Superior temporal gyrus (tissue), 1 donor: ENCODE data around the gene KATNAL1.
"Not testable (repeated sequence)": the region's sequence is repeated elsewhere in the genome, so short reads cannot be mapped to it uniquely, and the experiment has no call there.

Experiments
- DNase-seq: peaks from one replicate; pipeline ENCODE4 v3.0.0-alpha.2; 2016; ENCODE audit errors: extremely low spot score

The KATNAL1 gene

GRCh38 chr13:30211745-30212144 lies 95.6 kb downstream of the KATNAL1 start:
- DNase-seq, result no peak

DNA sequence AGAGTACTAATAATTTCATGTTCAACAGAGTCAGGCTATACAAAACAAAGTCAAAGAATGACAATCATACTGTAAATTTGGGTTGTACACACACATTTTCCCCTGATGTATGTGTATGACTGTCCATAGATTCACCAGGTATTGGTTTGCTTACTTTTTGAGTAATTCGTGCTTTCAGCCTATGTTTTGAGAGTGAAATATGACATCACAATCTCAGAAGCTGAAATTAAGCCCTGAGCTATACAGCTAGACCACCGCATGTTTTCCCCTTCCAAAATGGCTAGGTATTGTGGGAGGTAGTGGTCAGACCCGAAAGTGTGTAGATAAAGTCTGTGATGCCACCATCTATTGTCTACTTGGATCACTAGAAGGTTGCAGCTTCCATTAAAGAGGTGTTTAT lies 102.8 kb downstream of the KATNAL1 start:
- no peak for DNase-seq

DNA sequence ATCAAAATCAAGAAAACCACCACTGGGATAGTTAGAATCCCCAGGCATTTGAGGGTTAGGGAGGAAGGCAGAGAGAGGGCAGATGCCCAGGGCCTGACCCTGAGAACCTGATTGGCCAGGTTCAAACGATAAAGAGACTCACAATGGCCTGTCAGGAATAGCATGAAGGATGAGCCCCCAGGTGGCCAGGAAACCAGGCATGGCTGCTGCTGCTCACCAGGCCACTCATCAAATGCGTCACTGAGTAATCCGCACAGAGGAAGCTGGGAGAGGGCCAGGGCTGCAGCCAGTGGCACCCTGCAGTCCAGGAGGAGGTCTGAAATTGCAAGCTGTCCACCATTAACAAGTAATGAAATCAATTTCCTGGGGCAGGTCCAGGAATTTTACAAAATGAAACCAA lies 111.3 kb downstream of the KATNAL1 start:
- no peak for DNase-seq

- no peak for DNase-seq
Measured at GRCh38 chr13:30194906-30195305, 112.4 kb downstream of the KATNAL1 start.

DNA sequence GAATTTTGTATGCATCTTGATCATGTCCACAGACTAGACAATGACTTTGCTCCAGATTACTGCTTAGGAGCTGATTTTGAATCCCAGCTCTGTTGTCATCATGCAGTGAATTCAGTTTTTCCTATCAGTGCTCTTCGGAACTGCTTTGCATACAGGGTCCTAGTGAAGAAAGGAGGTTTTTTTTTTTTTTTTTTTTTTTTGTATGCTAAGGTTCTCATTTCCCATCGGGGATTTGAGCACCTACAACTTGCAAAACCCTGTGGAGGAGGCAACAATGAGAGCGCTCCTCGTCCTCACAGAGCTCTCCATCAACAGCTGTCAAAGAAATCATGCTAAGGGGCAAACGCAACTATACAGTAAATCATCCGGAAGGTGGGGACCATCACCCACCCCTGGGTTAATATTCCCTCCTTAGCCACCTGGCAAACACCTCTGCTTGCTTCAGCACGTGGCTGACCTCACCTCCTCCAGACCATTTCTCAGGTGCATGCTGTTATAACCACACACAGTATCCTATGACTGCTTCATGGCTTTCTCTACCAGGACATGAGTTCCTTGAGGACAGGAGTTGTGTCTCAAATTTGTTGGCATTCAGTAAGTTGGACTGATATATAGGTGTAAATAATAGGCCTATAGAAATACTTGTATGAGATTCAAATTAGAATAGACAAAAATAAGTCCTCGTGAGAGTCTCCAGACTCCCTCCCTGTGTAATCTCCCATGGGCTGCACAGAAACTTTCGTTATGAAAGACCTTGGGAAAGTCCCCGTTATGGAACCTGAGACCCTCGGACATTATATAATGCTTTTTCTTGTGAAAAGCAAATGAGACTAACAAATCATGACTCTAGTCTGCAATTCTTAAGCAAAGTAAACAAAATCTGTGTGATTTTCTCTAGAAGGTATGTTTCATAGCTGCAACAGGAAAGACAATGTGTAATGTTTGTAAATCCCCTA lies 113.8 kb downstream of the KATNAL1 start:
- DNase-seq, result no peak

DNA sequence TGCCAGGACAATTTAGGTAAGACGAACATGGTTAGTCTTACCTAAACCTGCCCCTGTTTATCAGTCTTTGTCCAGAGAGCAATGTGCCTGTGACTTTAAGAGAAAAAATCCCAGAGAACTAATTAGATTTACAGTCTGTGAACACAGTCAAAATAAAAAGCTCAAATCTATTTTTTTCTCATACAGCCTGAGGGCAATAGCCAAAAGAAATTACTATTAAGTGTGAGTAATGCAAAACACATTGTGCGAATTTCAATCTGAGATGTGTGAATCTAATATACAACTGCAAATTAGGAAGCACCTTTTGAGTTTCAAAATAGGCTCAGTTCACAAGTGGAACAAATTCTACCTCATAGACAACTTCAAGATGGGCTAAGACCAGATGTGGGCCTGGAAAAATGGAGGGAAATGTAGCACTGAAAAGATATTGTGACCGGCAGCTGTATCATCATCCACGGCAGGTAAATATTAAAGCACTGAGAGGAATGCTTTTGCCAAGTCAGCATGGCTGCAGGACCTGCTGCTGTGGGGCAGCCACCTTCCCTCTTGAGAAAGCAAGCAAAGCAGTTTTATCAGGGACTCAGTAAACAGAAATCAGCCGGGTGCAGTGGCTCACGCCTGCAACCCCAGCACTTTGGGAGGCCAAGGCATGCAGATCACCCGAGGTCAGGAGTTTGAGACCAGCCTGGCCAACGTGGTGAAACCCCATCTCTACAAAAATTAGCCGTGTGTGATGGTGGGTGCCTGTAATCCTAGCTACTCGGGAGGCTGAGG lies 114.8 kb downstream of the KATNAL1 start:
- no peak for DNase-seq

DNA sequence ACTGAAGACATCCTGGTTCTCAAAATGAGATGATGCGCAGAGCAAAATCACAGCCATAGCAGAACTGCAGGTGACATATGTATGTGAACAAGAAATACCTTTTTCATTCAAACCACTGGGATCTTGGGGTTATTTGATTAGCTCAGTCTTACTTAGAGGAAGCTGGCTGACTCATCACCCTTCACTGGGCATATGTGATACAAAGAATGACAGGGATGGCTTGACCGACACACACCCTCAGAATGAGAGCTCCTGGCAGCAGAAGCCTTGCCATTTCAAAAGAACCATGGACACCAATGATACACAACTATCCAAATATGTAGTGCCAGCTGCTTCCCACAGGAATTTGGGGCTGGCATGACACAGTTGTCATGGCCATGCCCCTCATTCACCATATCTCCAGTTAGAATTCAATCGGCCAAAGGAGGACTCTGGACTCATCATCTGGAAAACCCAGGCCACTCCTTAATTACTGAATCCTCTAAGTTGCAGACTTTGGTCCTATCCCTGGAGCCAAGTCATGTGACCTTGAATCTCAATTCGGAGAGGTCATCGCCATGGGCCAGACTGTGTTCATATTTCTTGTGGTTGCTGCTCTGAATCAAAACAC lies 115.8 kb downstream of the KATNAL1 start:
- DNase-seq, result no peak

GRCh38 chr13:30186634-30187415 lies 120.5 kb downstream of the KATNAL1 start:
- no peak for DNase-seq

DNA sequence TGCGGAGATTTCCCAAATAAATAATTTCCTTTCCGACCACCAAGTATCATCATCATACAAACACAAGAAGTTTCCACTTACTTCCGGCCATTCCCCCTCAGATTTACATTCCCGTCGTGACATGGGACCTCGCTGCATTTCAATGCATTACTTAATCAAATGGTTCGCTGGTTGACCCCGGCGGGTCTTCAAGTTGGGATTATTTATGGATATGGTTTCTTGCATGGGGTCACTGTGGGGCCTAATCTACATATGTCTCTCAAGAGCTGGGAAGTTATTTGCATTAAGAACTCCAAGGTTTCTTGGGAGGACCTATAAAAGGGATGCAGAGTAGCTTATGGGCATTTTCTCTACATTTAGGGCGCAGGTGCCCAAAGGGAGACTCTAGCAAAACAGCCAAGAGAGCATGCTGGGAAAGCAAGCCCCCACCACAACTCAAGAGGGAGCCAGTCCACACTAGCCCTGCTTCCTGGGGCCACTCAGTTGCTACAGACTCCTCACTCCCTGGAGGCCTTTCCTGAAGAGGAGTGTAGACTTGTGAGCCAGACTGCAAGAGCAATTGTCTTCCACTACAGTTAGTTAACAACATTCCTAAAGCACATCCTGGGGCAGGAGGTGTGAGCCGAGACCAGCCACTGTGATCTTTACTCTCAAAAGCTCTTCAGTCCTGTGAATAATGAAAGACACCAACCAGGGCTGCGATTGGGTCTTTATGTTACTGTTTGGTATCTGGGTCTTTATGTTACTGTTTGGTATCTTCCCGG lies 125.3 kb downstream of the KATNAL1 start:
- DNase-seq, result no peak

DNA sequence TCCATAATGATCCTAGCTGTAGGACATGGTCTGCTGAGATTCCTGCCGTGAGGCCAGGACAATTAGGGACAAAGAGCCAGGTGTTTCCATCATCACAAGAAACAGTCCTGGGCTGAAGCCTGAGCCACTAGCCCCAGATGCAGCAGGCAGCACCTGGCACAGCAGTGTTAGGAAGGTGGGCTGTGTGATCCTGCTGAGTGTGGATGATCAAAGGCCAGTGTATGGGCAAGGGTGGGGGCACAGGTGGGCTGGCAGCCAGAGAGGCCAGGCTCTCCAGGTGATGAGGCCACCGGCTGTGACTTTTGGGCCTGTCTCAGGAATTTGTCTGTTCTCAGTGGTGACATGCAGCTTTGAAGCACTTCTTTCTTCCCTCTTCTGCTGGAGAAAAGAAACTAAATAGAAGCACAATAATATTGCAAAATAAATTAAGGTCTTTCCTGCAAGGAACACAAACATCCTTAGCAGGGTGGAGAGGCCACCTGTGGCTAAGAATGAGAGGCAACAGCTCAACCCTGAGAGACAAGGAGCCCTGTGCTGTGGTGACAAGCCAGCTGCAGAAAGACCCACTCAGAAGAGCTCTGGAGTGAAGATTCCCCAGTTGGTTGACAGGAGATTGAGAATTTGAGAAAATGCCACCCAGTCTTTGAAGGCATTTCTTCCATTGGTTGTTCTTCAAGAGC lies 127.6 kb downstream of the KATNAL1 start:
- DNase-seq, result no peak

DNA sequence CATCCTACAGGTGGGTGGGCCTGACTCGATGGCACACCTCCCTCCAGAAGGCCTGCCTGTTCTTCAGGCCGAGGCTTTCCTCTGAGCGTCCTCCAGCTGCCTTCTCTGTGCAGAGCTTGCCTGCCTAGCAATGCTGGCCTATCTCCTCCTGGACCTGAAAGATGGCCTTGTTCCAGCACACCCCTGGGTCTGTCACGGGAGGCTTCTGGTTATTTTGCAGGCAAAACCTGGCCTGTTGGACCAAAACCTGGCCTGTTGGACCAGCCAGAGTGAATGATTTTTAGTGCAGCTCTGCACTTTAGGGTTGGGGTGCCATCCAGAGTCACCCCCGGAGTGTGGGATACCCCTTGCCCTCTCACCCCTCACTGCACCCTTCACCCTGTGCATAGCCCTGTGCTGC lies 128.4 kb downstream of the KATNAL1 start:
- DNase-seq, result no peak

DNA sequence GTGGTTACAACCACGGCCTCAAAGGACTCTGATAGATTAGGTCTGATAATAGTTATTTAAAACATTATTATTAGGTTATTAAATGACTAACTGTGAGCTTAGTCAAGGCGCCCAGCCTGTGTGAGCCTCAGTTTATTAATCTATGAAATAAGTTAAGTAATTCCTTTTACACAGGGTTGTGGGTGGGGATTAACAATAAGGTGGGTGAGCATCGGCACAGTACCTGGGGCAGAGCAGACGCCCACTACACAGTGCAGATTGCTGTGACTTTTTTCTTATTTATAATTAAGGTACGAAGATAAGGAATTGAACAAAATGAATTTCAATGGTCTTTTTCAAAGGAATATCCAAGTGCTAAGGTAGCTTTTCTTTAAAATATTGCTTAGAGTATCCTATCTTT lies 132.2 kb downstream of the KATNAL1 start:
- DNase-seq, result no peak

DNA sequence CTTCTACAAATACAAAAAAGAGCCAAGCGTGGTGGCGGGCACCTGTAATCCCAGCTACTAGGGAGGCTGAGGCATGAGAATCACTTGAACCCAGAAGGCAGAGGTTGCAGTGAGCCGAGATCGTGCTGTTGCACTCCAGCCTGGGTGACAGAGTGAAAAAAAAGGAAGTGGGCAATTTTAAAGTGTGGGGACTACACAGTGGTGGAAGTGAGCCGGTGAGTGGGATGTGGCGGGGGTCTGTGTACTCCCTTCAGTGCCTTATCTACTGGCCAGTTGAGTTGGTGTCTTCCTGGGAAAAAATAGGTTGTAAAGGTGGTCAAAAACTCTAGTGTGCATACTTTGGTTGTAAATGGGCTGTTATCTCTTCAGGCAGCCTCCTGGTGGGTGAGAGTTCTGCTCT lies 133.1 kb downstream of the KATNAL1 start:
- DNase-seq, result not testable (repeated sequence)

DNA sequence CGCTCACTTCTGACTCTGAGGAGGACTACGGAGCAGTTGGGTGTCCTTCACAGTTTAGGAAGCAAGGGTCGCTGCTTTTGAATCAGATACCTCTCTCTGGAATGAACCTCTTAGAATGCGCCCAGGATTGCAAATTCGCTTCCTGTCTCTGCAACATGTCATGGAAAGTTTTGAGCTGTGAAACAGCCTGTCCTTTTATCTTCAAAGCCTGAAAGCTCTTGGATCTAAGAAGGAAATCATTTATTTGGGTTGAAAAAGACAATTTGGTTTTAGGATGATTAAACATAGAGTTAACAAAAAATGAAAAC lies 134.1 kb downstream of the KATNAL1 start:
- no peak for DNase-seq

GRCh38 chr13:30172593-30173302 lies 134.6 kb downstream of the KATNAL1 start:
- no peak for DNase-seq

DNA sequence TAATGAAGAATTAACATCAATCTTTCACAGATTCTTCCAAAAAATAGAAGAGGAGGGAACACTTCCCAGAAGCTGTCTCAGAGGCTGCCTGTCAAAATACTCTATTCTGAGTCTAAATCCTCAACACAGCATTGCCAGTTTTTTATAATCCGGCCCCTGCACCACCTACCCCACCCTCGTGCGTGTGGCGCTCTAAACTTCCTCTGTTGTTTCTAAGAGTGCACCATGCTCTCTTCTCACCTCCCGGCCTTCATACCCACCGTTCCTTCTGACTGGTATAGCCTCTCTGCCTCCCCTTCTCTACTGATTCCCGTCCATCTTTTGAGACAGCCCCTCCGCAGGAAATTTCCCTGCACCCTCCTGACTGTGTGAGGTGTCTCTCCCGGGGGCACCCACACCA lies 136.8 kb downstream of the KATNAL1 start:
- no peak for DNase-seq

DNA sequence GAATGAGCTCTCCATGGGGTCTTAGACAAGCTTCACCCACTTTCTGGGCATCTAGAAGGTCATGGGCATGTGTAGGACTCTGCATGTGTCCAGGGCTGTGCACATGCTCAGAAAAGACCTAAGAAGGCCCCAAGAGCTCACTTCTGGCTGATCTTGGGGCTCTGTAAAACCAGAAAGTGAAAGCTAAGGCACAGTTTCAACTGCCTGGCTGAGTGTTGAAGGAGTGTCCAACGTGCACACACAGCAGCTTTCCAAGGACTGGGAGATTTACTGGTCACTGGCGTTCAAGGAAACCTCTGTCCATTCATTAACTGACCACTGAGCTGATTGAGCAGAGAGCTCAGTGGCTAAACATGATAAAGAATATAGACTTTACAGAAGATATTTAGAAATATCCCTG lies 137.9 kb downstream of the KATNAL1 start:
- no peak for DNase-seq

DNA sequence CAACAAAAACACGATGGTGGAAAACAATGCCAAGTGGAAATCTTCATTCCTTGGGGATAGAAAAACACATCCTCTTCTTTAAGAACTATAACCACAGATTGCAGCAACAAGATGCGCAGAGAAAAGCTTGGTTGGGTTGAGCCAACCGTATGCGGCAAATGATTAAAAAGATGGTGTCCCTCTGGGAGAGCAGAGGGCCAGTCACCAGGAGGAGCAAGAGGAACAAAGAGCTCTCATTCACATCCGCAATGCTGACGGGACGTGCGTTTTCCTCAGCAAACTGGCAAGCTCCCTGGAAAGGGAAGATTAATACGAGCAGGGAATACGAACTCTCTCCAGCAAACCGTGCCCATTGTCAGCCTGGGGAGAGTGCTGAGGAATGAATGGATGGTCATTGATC lies 141.6 kb downstream of the KATNAL1 start:
- DNase-seq, result peak; percentile 59

GRCh38 chr13:30165071-30165470 lies 142.3 kb downstream of the KATNAL1 start:
- no peak for DNase-seq

DNA sequence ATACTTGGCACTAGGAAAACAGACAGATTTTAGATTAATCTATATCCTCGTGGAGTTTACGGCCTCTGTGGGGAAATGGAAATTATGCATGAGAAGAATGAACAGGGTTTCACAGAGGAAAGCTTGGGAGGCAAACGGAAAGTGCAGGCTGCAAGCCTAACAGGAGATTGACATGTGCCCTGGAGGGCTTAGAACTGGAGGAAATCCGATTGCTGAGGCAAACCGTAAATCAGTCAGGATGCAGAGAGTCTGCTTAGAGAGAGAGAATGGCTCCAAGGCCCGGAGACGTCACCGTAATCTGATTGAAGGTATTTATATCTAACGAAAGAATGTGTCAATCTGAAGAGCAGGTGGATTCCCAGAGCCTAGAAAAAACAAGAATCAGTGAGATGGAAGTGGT lies 143.2 kb downstream of the KATNAL1 start:
- DNase-seq, result no peak
